Measurements from ENCODE around the gene RND2. TPM values are rescaled to one million over a fixed set of nuclear protein-coding genes. Genes with fewer than 3 reads are reported as not detected.

The RND2 gene
- total and polyA plus RNA-seq, 2 of the 13 experiments (the other 11 are each of a cell fraction or from before 2014, with no cell fraction given), result 0.05 to 0.11 TPM

DNA sequence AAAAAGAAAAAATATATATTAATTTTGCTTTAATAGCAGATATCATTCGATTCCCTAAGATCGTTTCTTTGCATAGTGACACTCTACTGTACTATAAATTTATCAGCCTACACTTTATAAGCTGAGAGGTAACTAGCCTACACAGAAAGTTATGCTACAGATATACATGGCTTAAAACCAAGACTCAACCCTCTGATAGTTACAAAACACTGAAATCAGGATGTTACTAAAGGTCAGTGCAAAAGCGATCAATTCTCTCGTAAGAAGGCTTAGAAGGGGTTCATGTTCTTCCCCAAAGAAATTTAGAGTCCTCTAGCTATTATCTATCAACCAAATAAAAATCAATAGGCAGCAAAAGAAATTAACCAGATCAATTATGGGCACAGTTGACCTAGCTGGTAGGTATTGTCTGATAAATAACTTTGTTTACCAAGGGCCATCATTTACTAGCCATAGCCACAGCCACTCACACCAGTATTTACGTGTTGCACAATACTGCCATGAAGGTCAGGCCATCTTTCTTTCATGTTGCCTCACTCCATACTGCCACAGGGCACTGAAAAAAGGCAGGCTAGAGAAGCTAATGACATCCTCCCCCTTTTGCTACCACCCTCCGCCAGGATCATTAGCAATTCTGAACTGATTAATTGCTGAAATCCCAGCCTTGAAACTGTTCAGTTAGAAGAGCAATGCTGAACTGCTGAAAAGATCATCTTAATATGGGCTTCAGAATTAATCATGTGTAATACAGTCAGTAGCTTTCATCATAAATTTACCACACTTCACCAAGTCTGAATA lies 43.7 kb downstream of the RND2 start (continued):
- TF ChIP-seq, protein P1, sequence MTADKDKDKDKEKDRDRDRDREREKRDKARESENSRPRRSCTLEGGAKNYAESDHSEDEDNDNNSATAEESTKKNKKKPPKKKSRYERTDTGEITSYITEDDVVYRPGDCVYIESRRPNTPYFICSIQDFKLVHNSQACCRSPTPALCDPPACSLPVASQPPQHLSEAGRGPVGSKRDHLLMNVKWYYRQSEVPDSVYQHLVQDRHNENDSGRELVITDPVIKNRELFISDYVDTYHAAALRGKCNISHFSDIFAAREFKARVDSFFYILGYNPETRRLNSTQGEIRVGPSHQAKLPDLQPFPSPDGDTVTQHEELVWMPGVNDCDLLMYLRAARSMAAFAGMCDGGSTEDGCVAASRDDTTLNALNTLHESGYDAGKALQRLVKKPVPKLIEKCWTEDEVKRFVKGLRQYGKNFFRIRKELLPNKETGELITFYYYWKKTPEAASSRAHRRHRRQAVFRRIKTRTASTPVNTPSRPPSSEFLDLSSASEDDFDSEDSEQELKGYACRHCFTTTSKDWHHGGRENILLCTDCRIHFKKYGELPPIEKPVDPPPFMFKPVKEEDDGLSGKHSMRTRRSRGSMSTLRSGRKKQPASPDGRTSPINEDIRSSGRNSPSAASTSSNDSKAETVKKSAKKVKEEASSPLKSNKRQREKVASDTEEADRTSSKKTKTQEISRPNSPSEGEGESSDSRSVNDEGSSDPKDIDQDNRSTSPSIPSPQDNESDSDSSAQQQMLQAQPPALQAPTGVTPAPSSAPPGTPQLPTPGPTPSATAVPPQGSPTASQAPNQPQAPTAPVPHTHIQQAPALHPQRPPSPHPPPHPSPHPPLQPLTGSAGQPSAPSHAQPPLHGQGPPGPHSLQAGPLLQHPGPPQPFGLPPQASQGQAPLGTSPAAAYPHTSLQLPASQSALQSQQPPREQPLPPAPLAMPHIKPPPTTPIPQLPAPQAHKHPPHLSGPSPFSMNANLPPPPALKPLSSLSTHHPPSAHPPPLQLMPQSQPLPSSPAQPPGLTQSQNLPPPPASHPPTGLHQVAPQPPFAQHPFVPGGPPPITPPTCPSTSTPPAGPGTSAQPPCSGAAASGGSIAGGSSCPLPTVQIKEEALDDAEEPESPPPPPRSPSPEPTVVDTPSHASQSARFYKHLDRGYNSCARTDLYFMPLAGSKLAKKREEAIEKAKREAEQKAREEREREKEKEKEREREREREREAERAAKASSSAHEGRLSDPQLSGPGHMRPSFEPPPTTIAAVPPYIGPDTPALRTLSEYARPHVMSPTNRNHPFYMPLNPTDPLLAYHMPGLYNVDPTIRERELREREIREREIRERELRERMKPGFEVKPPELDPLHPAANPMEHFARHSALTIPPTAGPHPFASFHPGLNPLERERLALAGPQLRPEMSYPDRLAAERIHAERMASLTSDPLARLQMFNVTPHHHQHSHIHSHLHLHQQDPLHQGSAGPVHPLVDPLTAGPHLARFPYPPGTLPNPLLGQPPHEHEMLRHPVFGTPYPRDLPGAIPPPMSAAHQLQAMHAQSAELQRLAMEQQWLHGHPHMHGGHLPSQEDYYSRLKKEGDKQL (CRISPR knock-in tag; IDR thresholded peaks at IDR 0.05; ENCODE audit: low read depth), result peak; percentile 89
- TF ChIP-seq NR2F6 (IDR thresholded peaks at IDR 0.05) (peak; percentile 99), NR2F6 (CRISPR knock-in tag; IDR thresholded peaks at IDR 0.05) (peak; percentile 100), ZNF138 (CRISPR knock-in tag; IDR thresholded peaks at IDR 0.05; ENCODE audit: low read depth) (no peak), TARDBP (CRISPR knock-in tag; IDR thresholded peaks at IDR 0.05) (peak; percentile 96), ELF3 (CRISPR knock-in tag; IDR thresholded peaks at IDR 0.05) (peak; percentile 91), ZNF564 (CRISPR knock-in tag; IDR thresholded peaks at IDR 0.05) (no peak), MXD4 (CRISPR knock-in tag; IDR thresholded peaks at IDR 0.05) (peak; percentile 84), AGO2 (optimal IDR thresholded peaks at IDR 0.05; ENCODE audit: low read depth, low read length) (no peak), CBX5 (CRISPR knock-in tag; IDR thresholded peaks at IDR 0.05; ENCODE audit: borderline replicate concordance) (peak; percentile 98), ZNF577 (CRISPR knock-in tag; IDR thresholded peaks at IDR 0.05; ENCODE audit: borderline replicate concordance, low read depth) (no peak), FOXP1 (IDR thresholded peaks at IDR 0.05) (peak; percentile 99), FOXP1 (CRISPR knock-in tag; IDR thresholded peaks at IDR 0.05) (peak; percentile 100), SPEN (CRISPR knock-in tag; IDR thresholded peaks at IDR 0.05; ENCODE audit: low read depth) (peak; percentile 73; the same call in 1 of the 2 replicates), MTA1 (CRISPR knock-in tag; IDR thresholded peaks at IDR 0.05; ENCODE audit: borderline replicate concordance) (no peak; the same call in 1 of the 2 replicates), HMGA1 (CRISPR knock-in tag; conservative IDR thresholded peaks at IDR 0.05) (no peak), FOXC1 (CRISPR knock-in tag; IDR thresholded peaks at IDR 0.05; ENCODE audit: borderline replicate concordance) (peak; percentile 86; the same call in 1 of the 2 replicates), XBP1 (CRISPR knock-in tag; IDR thresholded peaks at IDR 0.05) (no peak), TRIM24 (CRISPR knock-in tag; IDR thresholded peaks at IDR 0.05) (peak; percentile 71; the same call in 1 of the 2 replicates), EED (CRISPR knock-in tag; IDR thresholded peaks at IDR 0.05) (no peak), ZNF451 (CRISPR knock-in tag; IDR thresholded peaks at IDR 0.05) (no peak), RARA (CRISPR knock-in tag; IDR thresholded peaks at IDR 0.05) (peak; percentile 94)
- TF ChIP-seq, protein P2, sequence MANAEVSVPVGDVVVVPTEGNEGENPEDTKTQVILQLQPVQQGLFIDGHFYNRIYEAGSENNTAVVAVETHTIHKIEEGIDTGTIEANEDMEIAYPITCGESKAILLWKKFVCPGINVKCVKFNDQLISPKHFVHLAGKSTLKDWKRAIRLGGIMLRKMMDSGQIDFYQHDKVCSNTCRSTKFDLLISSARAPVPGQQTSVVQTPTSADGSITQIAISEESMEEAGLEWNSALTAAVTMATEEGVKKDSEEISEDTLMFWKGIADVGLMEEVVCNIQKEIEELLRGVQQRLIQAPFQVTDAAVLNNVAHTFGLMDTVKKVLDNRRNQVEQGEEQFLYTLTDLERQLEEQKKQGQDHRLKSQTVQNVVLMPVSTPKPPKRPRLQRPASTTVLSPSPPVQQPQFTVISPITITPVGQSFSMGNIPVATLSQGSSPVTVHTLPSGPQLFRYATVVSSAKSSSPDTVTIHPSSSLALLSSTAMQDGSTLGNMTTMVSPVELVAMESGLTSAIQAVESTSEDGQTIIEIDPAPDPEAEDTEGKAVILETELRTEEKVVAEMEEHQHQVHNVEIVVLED (CRISPR knock-in tag; IDR thresholded peaks at IDR 0.05; ENCODE audit: borderline replicate concordance), result peak; percentile 44; the same call in 1 of the 2 replicates
- TF ChIP-seq, protein P3, sequence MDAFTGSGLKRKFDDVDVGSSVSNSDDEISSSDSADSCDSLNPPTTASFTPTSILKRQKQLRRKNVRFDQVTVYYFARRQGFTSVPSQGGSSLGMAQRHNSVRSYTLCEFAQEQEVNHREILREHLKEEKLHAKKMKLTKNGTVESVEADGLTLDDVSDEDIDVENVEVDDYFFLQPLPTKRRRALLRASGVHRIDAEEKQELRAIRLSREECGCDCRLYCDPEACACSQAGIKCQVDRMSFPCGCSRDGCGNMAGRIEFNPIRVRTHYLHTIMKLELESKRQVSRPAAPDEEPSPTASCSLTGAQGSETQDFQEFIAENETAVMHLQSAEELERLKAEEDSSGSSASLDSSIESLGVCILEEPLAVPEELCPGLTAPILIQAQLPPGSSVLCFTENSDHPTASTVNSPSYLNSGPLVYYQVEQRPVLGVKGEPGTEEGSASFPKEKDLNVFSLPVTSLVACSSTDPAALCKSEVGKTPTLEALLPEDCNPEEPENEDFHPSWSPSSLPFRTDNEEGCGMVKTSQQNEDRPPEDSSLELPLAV (CRISPR knock-in tag; conservative IDR thresholded peaks at IDR 0.05; ENCODE audit: low read depth), result no peak

Measured in HepG2 (cell line).